ENCODE measurements around the gene ADAT1. TPM values are rescaled to one million over a fixed set of nuclear protein-coding genes. Genes with fewer than 3 reads are reported as not detected.

The ADAT1 gene
- total and polyA plus RNA-seq, 10 of the 15 experiments (the other 5 are each of a cell fraction or from before 2014, with no cell fraction given) = 26.2 to 77.4 (median 55.8) TPM

- TF ChIP-seq RELB (IDR thresholded peaks at IDR 0.05; ENCODE audit: low read depth) = peak; percentile 22; the same call in 1 of the 2 replicates
- TF ChIP-seq ELK1 (IDR thresholded peaks at IDR 0.05; ENCODE audit: low read depth, low read length) = no peak
- no peak for TF ChIP-seq JUNB (IDR thresholded peaks at IDR 0.05)
- TF ChIP-seq, protein P1, sequence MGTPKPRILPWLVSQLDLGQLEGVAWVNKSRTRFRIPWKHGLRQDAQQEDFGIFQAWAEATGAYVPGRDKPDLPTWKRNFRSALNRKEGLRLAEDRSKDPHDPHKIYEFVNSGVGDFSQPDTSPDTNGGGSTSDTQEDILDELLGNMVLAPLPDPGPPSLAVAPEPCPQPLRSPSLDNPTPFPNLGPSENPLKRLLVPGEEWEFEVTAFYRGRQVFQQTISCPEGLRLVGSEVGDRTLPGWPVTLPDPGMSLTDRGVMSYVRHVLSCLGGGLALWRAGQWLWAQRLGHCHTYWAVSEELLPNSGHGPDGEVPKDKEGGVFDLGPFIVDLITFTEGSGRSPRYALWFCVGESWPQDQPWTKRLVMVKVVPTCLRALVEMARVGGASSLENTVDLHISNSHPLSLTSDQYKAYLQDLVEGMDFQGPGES (IDR thresholded peaks at IDR 0.05) = no peak
- TF ChIP-seq HDAC2 (IDR thresholded peaks at IDR 0.05) = no peak
- TF ChIP-seq, protein P2, sequence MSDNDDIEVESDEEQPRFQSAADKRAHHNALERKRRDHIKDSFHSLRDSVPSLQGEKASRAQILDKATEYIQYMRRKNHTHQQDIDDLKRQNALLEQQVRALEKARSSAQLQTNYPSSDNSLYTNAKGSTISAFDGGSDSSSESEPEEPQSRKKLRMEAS (IDR thresholded peaks at IDR 0.05; ENCODE audit: low read depth, low read length) = no peak
- peak; percentile 44; the same call in 1 of the 2 replicates for TF ChIP-seq NBN (IDR thresholded peaks at IDR 0.05)
- 0 out of 2 replicates have a peak, but pooled peaks have one; percentile 31 for TF ChIP-seq CREB1 (IDR thresholded peaks at IDR 0.05; ENCODE audit: low read depth)
- TF ChIP-seq RAD51 (IDR thresholded peaks at IDR 0.05) = no peak
- TF ChIP-seq NR2C1 (IDR thresholded peaks at IDR 0.05) = no peak
- no peak for TF ChIP-seq PAX8 (IDR thresholded peaks at IDR 0.05)
- TF ChIP-seq FOXM1 (IDR thresholded peaks at IDR 0.05; ENCODE audit: low read depth, low read length) = peak; percentile 13; the same call in 1 of the 2 replicates
- no peak for TF ChIP-seq PAX5 (IDR thresholded peaks at IDR 0.05; ENCODE audit: borderline replicate concordance, low read depth, low read length)
- TF ChIP-seq CHD4 (IDR thresholded peaks at IDR 0.05) = no peak
- no peak for TF ChIP-seq ZNF217 (IDR thresholded peaks at IDR 0.05)
- no peak for TF ChIP-seq TCF12 (IDR thresholded peaks at IDR 0.05; ENCODE audit: low read depth, low read length)
- TF ChIP-seq GABPA (IDR thresholded peaks at IDR 0.05; ENCODE audit: low read depth) = no peak
- TF ChIP-seq, protein P3, sequence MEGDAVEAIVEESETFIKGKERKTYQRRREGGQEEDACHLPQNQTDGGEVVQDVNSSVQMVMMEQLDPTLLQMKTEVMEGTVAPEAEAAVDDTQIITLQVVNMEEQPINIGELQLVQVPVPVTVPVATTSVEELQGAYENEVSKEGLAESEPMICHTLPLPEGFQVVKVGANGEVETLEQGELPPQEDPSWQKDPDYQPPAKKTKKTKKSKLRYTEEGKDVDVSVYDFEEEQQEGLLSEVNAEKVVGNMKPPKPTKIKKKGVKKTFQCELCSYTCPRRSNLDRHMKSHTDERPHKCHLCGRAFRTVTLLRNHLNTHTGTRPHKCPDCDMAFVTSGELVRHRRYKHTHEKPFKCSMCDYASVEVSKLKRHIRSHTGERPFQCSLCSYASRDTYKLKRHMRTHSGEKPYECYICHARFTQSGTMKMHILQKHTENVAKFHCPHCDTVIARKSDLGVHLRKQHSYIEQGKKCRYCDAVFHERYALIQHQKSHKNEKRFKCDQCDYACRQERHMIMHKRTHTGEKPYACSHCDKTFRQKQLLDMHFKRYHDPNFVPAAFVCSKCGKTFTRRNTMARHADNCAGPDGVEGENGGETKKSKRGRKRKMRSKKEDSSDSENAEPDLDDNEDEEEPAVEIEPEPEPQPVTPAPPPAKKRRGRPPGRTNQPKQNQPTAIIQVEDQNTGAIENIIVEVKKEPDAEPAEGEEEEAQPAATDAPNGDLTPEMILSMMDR (IDR thresholded peaks at IDR 0.05 in 2 of 3, conservative IDR thresholded peaks at IDR 0.05 in 1 of 3; ENCODE audit: control insufficient read depth in 2 of 3, extremely low read depth in 1 of 3, insufficient read depth in 1 of 3, low read depth in 3 of 3, low read length in 3 of 3) = peak; percentile 61 to 68 (median 62)
- TF ChIP-seq RAD21 (IDR thresholded peaks at IDR 0.05; ENCODE audit: insufficient read depth, low read depth, low read length) = peak; percentile 81
- TF ChIP-seq YY1 (IDR thresholded peaks at IDR 0.05; ENCODE audit: low read depth, low read length) = 0 out of 2 replicates have a peak, but pooled peaks have one; percentile 39
- TF ChIP-seq STAT1 (conservative IDR thresholded peaks at IDR 0.05) = no peak
- TF ChIP-seq, protein P4, sequence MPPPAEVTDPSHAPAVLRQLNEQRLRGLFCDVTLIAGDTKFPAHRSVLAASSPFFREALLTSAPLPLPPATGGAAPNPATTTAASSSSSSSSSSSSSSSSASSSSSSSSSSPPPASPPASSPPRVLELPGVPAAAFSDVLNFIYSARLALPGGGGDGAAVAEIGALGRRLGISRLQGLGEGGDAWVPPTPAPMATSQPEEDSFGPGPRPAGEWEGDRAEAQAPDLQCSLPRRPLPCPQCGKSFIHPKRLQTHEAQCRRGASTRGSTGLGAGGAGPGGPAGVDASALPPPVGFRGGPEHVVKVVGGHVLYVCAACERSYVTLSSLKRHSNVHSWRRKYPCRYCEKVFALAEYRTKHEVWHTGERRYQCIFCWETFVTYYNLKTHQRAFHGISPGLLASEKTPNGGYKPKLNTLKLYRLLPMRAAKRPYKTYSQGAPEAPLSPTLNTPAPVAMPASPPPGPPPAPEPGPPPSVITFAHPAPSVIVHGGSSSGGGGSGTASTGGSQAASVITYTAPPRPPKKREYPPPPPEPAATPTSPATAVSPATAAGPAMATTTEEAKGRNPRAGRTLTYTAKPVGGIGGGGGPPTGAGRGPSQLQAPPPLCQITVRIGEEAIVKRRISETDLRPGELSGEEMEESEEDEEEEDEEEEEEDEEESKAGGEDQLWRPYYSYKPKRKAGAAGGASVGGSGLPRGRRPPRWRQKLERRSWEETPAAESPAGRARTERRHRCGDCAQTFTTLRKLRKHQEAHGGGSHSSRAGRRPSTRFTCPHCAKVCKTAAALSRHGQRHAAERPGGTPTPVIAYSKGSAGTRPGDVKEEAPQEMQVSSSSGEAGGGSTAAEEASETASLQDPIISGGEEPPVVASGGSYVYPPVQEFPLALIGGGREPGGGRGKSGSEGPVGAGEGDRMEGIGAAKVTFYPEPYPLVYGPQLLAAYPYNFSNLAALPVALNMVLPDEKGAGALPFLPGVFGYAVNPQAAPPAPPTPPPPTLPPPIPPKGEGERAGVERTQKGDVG (CRISPR knock-in tag; IDR thresholded peaks at IDR 0.05) = no peak
- no peak for TF ChIP-seq BMI1 (IDR thresholded peaks at IDR 0.05; ENCODE audit: borderline replicate concordance)
- TF ChIP-seq ETV6 (conservative IDR thresholded peaks at IDR 0.05 in 1 of 2, IDR thresholded peaks at IDR 0.05 in 1 of 2; ENCODE audit: borderline replicate concordance in 1 of 2, low read depth in 1 of 2) = no peak
These were observed 2.0 kb downstream of the ADAT1 start (continued) for GRCh38 chr16:75621170-75621477.

Data from GM12878 (cell line).